ENCODE measurements around the gene POGZ.
A peak's percentile ranks its signal among the peaks of the same experiment; 100 is the strongest.

POGZ gene

DNA sequence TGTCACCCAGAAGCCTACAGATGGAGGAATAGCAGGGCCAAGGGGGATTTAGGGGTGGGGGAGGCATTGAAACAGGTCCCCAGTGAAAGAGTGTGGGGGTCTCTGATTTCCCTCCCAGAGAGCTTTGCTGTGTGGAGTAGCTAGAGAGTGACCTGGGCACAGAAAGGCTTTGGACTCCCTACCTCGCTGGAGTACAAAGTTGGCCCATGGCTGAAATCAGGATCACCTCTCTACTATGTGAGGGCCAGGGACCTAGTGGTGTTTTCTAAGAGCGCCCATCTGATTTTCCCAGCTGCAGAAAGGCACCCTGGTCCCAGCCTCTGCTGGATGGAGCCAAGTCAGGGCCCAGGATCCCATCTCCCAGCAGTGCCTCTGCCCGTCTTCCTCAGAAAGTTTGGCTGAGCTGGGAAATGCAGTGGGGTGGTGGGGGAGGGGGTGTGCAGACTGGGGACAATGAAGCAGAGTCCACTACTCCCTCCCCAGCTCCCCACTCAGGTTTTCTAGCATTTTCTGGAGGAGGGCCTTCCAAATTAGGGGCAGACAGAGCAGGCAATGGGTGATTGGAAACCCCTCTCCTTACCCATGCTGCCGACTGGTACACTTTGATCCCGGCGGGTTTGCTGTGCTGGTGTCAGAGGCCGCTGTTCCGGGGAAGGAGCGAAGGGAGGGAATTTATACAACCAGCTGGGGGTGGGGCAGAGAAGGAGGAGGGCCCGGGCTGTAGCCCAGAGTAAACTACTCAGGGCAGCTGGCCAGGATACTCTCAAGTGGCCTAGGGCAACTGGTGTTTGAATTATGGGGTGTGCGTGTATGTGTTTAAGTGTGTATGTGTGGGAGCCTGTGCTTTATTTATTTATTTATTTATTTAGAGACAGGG is 87.0 kb downstream of the POGZ start, which contains the start of gene SELENBP1:
Gene SELENBP1, minus strand, starts transcription at position 648 of the 877 bp plus-strand sequence. Its CDS starts 64 bp downstream, at position 584.
- DNase-seq (ENCODE audit: low spot score) = peak; percentile 70

DNA sequence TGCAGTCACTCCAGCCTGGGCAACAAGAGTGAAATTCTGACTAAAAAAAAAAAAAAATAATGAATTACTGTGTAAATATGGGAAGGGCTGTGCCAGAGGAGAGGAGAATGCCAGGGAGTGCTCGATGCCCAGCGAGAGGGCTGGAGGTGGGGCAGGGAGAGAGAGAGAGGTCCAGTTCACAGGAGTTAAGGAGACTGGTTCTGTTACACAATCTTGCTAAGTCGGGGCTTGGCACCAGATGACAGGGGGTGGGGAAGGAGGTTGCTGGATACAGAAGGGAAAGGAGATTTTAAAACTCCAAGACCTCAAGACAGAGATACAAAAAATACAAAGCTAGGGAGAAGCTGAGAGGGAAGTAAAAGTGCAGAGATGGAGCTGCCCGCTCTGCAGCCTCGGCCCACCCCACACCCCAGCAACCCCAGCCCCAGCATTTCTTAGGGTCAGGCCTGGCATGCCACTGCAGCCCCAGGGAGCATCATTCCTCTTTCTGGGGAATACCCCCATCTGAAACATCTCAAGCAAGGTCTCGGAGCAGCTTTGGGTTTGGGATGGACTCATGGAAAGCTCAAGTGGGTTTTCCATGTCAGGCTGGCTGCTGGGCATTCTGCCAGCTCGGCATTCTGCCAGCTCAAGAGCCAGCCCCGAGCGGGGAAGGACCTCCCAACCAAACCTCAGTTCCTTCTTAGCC is 87.8 kb downstream of the POGZ start:
- DNase-seq (ENCODE audit: low spot score) = peak; percentile 64

- DNase-seq (ENCODE audit: low spot score) = peak; percentile 26
These were observed 88.9 kb downstream of the POGZ start for GRCh38 chr1:151370211-151370911.

DNA sequence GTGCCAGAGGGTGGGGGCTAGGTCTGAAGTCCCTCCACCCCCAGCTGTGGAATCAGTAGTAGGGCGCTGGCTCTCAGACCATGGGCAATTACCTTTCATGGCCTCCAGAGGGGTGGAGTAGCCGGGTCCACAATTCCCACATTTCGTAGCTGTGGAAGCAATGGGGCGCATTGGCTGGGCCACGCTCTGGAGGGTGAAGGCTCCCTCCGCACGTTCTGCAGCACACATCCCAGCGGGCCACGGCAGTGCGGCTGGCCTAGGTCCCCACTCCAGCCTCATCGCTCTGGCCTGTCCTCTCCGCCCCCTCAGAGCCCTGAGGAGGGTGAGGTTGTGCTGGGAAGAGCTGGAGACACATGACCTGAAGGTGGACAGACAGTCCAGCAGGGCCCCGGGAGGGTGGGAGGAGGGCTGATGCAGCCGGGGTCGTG is 89.7 kb downstream of the POGZ start:
- no peak for DNase-seq (ENCODE audit: low spot score)

GRCh38 chr1:151369302-151369610 is 90.0 kb downstream of the POGZ start:
- no peak for DNase-seq (ENCODE audit: low spot score)

DNA sequence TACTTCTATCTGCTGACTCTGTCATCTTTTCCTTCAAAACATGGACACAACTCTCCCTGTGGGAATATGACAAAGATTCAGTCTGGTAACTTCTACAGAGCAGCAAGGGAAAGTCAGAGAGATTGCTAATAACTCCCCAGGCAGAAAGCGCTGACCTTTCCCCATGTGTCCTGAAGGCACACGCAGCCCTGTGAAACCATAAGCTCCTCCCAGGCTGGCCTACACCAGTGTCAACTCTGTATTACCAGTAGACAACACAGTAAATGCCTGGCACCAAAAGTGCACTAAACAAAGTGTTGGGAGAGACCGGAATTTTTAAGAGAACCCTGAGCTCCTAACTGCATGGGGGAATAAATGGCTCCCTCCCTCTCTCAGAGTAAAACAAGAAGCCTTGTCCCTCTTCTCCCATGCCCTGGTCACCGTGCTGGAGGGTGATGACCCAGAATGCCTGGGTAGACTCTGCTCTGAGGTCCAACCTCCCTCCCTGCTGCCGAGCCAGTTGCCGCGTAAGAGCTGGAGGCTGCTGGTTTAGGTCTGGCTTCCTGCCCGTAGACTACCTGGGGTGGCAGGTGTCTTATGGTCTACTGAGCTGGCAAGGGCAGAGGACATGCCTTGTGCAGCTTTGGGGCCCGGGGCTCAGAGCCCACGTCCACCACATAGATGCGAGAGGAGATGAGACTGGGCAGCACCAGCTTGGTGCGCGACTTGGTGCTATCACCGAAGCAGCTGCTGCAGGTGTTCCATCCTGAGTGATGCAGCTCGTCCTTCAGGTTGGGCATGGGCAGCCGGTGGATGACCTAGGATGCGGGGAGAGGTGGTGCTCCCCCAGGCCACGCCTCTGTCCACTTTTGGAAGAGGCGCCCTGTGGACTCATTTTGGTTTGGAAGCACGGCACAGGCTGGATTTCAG is 90.6 kb downstream of the POGZ start:
- DNase-seq (ENCODE audit: low spot score) = no peak

- no peak for DNase-seq (ENCODE audit: low spot score)
These were observed 91.5 kb downstream of the POGZ start for GRCh38 chr1:151367658-151368392.

DNA sequence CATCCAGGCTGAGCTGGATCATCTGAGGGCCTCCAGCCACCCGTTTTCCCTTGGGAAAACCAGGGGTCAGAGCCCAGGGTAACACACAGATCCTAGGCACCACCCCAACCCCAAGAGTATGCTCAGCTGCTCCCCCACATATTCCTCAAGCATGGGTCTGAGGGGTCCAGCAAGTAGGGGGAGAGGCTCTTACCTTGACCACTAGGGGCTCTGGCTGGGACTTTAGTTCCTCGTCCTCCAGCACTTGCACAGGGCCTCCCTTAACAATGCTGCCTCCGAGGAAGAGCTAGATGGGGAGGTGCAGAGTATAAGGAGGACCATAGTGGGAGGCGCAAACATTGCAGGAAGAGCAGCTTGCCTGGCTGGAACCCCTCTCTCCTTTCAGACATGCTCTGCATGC is 94.3 kb downstream of the POGZ start:
- no peak for DNase-seq (ENCODE audit: low spot score)

DNA sequence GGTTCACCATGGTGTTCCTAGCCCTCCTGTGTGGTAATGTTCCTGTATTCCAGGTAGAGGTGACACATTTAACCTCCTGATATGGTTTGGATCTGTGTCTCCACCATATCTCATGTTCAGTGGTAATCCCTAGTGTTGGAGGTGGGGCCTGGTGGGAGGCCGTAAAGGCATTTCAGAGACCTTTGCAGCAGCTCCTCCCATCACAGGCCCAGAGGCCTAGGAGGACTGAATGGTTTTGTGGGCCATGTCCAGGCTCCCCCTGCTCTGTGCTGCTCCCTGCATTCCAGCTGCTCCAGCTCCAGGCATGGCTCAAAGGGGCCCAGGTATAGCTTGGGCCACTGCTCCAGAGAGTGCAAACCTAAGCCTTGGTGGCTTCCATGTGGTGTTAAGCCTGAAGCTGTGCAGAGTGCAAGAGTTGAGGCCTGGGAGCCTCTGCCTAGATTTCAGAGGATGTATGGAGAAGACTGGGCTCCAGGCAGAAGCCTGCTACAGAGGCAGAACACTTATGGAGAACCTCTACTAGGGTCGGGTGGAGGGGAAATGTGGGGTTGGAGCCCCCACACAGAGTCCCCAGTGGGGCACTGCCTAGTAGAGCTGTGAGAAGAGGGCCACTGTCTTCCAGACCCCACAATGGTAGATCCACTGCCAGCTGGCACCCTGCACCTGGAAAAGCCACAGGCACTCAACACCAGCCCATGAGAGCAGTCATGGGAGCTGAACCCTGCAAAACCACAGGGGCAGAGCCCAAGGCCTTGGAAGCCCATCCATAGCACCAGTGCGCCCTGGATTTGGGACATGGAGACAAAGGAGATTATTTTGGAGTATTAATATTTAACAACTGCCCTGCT is 96.8 kb downstream of the POGZ start:
- DNase-seq (ENCODE audit: low spot score) = no peak

DNA sequence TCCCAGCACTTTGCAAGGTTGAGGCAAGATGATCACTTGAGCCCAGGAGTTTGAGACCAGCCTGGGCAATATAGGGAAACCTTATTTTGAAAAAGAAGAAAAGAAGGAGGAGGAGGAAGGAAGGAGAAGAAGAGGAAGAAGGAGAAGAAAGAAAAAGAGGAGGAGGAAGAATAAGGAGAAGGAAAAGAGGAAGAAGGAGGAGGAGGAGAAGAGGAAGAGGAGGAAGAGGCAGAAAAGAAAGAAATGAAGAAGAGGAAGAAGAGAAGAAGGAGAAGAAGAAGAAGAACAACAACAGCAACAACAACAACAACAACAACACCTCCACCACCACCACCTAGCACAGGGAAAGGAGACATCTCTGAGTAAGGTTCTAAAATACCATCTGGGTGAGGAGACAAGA is 97.4 kb downstream of the POGZ start:
- DNase-seq (ENCODE audit: low spot score) = no peak

DNA sequence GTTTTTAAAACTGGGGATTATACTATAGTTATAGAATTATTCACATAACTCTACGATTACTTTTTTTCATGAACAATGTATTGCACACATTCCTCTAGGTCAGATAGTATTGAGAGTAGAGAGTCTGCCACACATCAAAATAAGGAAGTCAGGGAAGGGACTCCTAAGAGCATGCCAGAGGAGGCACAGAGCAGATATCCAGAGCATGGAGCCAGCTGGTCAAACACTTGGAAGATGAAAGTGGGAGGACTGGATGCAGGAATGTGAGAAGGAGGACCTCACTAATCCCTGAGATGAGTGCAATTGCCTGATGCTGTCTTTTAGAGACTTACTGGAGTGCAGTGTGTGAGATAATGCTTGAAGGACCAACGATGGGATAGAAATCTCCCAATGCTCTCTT is 102.6 kb downstream of the POGZ start:
- no peak for DNase-seq (ENCODE audit: low spot score)
